HG02588 (cell line): ENCODE measurements around the gene ARID5B.
"Not testable (repeated sequence)": the region's sequence is repeated elsewhere in the genome, so short reads cannot be mapped to it uniquely, and the experiment has no call there.

Source experiments
- ATAC-seq: cut with Tn5 transposase; IDR thresholded peaks from one replicate; pipeline ENCODE4 v1.9.1; 2021; ENCODE audit warnings: mild to moderate bottlenecking, moderate library complexity; ENCODE audit not compliant: unreplicated experiment

ARID5B gene, protein sequence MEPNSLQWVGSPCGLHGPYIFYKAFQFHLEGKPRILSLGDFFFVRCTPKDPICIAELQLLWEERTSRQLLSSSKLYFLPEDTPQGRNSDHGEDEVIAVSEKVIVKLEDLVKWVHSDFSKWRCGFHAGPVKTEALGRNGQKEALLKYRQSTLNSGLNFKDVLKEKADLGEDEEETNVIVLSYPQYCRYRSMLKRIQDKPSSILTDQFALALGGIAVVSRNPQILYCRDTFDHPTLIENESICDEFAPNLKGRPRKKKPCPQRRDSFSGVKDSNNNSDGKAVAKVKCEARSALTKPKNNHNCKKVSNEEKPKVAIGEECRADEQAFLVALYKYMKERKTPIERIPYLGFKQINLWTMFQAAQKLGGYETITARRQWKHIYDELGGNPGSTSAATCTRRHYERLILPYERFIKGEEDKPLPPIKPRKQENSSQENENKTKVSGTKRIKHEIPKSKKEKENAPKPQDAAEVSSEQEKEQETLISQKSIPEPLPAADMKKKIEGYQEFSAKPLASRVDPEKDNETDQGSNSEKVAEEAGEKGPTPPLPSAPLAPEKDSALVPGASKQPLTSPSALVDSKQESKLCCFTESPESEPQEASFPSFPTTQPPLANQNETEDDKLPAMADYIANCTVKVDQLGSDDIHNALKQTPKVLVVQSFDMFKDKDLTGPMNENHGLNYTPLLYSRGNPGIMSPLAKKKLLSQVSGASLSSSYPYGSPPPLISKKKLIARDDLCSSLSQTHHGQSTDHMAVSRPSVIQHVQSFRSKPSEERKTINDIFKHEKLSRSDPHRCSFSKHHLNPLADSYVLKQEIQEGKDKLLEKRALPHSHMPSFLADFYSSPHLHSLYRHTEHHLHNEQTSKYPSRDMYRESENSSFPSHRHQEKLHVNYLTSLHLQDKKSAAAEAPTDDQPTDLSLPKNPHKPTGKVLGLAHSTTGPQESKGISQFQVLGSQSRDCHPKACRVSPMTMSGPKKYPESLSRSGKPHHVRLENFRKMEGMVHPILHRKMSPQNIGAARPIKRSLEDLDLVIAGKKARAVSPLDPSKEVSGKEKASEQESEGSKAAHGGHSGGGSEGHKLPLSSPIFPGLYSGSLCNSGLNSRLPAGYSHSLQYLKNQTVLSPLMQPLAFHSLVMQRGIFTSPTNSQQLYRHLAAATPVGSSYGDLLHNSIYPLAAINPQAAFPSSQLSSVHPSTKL

DNA sequence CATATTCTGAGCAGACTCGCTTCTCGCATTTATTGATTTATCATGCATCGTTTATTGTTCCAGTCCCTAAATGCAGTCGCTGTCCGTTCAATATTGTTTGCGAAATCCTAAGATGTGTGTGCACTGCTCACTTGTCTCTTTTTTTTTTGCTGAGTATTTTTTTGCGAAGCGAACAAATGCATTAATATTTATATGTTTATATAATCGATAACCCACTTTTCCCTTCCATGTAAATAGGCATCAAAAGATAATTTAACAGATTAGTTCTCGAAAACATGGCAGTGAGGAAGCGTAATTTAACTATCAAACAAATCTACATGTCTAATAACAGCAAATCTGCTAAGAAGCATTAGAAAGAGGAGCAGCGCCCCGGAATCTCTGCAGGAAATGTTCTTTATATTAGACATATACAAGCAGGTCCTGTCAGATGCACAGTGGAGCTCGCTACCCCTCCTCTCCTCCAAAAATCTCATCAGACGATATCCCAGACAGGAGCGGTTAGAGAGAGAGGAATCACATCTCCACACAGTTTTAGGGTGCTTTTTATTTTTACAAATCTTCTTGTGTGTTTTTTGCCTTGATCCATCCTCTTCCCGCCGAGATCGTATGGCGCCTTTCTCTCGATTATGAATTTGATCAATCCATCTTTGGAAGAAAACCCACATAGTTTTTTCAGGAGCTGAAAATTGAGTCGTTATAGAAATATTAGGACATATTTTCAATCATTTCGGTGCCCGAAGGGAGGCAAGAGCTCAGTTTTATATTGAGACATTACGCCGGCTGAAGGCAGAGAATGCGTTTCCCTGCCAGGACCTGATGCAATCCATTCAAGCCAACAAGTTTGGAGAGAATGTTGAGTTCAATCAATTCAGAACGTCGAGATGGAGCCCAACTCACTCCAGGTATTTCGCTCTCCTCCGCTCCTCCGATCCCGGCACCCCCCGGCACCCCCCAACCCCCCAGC is at the start of gene ARID5B:
ARID5B (plus strand) TSS at position 871 of the 964 bp plus-strand sequence; CDS start at position 882, 11 bp downstream.
- ATAC-seq: no peak

DNA sequence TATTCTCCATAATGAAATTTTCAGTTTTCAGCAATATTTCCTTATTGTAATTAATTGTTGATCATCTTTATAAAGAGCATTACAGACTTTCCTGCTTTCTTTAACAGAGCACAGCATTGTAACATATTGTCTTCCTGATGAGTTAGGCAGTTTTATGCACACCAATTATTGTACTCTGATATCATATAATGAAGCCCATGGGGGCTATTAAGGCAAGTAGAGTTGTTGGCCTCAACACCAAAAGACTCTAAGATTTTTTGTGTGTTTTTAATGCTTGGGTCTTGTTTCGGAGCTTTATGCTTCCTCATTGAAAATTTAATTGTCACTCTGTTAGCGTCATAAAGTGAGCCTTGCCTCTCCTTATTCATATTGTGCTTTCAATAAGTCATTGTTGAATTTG is 49.2 kb upstream of the ARID5B start:
- no peak for ATAC-seq

DNA sequence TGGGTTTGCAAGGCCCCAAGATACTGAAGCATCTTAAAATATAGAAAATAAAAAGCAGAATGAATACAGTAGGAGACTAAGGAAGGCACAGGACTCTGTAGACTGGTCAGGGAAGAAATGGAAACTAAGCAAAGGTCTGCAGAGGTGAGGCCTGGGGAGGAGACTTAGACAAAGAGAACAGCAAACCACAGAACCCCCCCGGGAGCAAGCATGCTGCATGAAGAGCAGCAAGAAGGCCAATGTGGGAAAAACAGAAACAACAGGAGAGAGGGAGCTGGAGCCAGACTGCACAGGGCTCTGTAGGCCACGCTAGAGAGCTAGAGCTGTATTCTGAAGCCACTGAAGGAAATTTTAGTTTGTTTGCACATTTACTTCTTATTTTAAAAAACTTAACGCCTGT is 45.7 kb upstream of the ARID5B start:
- ATAC-seq: no peak

DNA sequence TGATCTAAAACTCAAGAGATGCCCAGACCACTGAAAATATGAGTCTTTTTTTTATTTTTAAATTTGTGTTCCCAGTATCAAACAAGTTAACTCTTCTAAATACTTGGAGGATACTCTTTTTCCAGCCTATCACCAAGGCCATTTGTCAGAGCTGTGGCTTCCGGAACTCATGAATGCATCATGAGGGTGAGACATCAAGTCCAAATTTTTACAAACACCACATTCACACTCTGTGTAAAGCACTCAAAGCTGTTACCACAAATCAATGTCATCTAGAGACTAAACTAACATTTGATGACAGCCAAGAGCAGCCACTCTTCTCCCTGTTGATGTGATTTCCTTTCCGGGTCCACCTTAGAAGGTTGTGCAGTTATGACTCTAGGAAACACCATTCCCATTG is 43.8 kb upstream of the ARID5B start:
- ATAC-seq: no peak

DNA sequence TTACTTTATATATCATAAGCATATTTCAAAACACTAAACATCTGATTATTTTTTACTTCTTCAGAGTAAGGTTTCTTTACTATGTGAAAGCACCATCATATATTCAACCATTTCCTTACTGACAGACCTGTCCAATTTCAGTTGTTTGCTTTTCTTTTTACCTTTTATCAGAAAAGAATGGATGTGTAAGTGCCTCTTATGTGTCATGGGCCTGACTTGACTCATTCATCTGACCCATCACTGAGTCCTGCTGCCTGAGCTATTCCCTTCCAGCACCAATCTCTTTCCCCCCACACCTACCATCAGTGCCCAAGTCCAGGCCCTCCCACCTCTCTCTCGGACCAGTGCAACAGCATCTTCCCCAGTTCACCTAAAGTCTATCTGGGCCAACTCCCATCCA is 41.7 kb upstream of the ARID5B start:
- no peak for ATAC-seq

DNA sequence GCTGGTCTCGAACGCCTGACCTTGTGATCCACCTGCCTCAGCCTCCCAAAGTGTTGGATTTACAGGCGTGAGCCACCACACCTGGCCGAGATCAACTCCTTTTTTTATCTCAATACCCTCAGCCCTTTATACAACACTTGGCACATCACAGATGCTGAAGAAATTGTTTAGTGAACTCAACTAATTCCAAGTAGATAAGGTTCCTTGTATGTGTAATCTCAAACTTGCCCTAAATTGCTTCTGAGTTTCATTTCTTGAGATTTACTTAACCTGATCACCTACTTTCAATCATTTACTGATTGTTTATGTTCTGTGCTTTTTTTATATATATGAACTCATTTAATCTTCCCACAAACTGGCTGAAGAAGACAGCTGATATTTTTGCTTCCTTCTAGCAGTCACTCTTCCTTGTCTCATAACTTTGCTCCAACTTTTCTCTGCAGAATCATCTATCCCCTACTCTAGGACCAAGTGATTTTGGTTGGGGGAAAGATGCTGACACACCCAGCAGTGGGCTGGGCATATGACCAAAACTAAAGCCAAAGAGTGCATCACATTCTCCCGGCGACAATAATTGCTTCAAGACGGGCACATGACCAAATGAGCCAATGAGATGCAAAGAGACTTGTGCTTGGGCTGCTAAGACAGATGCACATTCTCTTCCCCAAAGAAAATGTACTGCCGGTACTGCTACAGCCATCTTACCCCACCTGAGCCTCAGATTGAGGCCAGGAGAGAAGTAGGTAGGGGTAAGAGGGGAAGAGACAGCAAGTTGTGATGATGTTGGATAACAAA is 40.3 kb upstream of the ARID5B start:
- ATAC-seq: no peak

DNA sequence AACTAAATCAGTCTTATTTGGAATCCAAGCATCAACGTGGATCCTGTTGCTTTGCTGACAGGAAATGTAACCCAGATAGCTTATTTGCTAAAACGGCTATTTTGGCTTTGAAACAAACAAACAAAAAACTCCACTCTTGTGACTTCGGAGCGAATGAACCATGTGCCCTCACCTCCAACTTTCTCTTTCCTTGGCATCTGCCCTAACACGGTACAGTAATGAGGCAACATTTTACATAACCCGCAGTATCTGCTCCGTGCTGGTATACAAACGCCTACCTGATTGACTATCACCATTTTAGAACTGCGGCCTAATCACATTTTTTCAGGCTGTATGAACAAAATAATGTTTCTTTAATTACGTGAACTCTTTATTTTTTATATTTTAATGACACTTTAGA is 37.5 kb upstream of the ARID5B start:
- no peak for ATAC-seq

DNA sequence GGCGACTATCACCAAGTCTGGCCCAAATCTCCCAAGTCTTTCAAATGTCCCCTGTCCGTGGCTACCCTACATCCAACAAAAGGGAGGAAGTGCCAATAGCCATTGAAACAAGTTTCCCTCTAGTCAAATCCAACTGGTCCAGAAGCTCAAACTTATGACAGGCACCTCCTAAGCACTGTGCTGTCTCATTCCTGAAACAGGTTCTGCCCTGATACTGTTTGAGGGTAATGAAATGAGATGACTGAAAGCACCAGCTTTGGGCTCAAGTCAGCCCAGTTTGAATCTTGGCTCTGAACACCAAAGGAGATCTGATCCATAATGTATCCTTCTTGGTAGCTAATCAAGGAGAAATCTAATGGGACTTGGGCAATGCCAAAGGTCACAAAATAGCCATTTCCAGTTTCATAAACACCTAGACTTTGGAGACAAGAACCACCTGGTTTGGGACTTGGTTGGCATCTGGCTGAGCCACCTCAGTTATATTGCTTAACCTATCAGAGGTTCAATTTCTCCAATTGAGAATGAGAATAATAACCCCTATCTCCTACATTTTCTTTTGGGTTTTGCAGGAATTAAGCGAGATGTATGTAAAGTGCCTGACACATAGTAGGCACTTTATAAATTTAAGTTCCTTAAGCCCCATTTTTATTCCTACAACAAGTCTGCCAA is 34.7 kb upstream of the ARID5B start:
- no peak for ATAC-seq

DNA sequence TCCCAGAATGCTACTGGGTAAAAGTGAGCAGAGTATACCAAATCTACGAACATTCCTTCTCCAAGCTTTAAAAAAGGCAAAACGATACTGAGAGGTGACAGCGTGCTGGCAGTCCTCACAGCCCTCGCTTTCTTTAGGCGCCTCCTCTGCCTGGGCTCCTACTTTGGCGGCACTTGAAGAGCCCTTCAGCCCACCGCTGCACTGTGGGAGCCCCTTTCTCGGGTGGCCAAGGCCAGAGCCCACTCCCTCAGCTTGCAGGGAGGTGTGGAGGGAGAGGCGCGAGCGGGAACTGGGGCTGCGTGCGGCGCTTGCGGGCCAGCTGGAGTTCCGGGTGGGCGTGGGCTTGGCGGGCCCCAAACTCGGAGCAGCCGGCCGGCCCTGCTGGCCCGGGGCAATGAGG is 34.1 kb upstream of the ARID5B start:
- not testable (repeated sequence) for ATAC-seq

DNA sequence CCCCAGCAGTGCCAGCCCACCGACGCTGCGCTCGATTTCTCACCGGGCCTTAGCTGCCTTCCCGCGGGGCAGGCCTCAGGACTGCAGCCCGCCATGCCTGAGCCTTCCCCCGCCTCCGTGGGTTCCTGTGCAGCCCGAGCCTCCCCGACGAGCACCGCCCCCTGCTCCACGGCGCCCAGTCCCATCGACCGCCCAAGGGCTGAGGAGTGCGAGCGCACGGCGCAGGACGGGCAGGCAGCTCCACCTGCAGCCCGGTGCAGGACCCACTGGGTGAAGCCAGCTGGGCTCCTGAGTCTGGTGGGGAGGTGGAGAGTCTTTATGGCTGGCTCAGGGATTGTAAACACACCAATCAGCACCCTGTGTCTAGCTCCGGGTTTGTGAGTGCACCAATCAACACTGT is 33.7 kb upstream of the ARID5B start:
- ATAC-seq: not testable (repeated sequence)

DNA sequence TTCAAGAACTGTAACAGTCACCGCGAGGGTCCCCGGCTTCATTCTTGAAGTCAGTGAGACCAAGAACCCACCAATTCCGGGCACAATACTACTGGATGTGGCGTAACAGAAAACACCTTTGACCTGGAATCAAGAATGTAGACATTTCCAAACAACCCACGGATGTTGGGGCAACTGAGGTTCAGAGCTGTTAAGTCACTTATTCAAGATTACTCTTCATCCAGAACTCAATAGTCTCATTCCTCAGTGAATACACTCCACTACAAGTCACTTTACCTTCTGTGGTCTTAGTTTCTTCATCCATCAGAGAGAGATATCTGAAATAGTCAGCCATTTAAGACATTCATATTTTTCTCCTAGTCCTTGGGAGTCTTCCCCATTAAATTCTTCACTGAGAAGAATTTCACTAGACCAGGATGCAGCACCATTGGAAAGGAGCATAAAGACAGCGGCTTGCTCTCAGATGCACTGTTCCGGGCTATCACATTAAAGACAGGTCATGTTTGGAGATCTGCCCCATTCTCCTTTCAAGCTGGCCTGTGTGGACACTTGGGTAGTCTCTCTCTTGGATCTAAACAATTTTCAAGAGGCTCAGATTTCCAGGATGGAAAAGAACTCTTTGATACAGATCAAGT is 32.3 kb upstream of the ARID5B start:
- ATAC-seq: no peak

DNA sequence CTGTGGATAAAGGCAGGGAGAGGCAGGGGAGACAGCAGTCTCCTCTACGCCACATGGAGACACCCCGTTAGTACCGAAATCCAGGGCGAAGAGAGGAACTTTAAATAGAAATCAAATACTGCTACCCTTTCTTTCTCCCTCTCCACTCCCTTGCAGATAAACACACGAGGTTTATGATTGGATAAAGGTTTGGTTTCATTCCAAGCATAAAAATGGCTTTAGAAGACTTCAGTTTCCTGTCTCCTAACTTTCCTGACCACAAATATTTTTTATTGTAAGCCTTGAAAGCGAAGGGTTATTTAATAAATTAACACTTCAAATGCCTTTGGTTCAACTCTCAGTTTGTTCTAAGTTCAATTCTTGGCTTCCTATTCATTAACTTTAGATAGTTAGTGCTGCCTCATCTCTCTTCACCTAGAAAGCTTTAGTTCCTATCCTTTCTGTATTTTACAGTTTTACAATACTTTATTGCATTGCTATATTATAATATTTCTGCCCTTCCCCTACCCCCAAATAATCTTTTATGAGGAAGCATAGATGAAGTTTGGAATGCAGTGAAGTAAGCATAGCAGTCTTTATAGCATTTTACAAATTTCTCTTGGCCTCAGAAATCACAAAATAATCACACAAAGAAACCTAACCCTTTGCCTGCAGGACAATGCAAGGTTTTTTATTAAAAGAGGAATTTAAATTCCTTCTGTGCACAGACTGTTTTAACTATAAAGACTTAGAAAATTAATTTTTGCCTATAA is 31.5 kb upstream of the ARID5B start:
- no peak for ATAC-seq

DNA sequence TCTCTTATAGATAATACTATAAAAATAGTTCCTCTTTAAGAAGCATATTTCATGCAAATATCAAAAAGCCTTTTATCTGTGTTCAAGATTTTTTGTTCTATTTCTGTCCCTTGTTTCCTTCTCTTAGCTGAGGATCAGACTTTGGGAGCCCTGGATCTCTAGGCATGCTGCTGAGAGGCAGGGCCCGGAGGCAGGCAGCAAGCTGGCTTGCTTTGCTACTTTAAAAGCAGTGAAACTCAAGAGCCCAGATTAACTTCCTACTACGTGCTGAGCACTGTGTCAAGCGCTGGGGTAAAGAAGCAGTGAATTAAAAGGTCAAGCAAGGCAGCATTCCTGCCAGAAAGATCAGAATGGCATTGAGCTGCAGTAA is 31.0 kb upstream of the ARID5B start:
- ATAC-seq: no peak

DNA sequence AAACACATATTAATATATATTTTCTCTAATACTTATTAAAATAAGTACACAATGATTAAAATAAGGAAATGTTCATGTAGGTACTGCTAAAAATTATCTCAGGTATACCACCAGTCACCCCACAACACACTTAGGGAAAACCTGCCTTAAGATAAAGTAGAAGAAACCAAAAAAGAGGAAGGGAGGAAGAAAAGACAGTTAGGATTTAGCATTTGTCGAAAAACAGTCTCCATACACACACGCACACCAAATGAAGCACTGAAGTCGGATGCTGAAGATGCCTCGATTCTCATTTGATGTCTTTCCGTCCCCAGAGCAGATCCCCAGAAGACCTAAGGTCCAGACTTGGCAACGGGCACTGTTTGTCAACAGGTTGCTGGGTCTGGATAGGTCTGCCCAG is 30.0 kb upstream of the ARID5B start:
- ATAC-seq: no peak

DNA sequence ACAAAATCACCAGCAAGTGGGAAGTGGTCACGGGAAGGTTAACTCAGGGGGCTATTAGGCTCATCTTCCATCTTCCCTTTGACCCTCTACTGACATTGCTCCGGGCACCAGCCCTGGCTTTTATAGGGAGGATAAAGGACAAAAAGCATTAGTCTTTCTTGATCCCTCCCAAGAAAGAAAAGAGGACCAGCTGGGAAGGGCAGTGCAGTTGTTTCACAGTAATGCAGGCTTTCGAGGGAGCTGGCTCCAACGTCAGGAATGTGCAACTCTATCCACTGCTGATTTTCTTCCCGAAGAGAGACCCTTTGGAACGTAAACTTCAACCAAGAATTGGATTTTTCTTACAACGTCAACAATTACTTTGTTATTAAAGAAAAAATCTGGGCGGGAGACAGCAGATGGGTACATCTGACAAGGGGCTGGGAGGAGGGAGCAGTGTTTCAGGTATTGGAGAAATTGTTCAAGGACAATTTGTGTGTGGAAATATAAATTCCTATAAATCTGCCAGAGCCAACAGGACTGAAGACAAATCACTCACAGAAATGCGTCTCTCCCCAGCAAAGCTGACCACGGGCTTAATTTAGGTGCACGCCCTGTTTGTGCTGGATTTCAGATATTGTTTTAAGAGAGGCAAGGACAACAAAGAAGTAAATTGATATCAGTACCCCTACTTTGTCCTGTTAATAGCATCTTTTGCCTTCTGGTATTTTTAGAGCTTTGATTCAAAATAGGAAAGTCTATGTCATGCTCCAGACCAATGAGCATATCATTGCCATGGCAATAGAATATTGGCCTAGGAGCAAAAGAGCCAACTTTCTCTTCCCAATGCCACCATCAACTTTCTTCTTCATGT is 23.4 kb upstream of the ARID5B start:
- no peak for ATAC-seq

DNA sequence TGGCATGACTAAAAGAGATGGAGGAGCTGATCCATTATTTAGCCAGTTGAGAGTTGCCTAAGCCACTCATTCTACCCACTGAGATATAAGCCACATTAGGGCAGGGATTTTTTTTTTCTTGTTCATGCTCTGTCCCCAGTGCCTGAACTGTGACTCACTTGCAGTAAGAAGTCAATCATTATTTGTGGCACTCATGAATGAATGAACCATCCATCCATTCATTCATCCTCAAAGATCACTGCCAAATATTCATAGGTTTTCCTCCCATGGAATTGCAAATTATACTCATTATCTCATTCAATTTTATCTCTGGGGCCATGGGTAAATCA is 22.8 kb upstream of the ARID5B start:
- ATAC-seq: no peak
